ENCODE results near the gene LCN10.
A peak's percentile ranks its signal among the peaks of the same experiment; 100 is the strongest.
"Not testable (repeated sequence)": the region's sequence is repeated elsewhere in the genome, so short reads cannot be mapped to it uniquely, and the experiment has no call there.

The LCN10 gene

GRCh38 chr9:136742591-136743391 lies at the start of gene LCN10:
TSS of gene LCN10 (minus strand) at chr9:136742940. CDS start at chr9:136742903, 37 bp downstream.
- H3K27me3 ChIP-seq (ENCODE audit: insufficient read depth, low read depth, severe bottlenecking): no peaks in the 10 kb centered on the region
- DNase-seq: peak; percentile 91
- TF ChIP-seq CTCF (IDR thresholded peaks at IDR 0.05; ENCODE audit: low read depth, low read length): peak; percentile 82
- H3K36me3 ChIP-seq: no peaks in the 10 kb centered on the region
- no peak within 1 kb of the TSS for H3K4me3 ChIP-seq (ENCODE audit: low read depth, low read length)
- H3K27ac ChIP-seq: no peak within 1 kb of the TSS
- H3K9me3 ChIP-seq (ENCODE audit: severe bottlenecking): no peaks in the 10 kb centered on the region

GRCh38 chr9:136791516-136792276 lies 49.0 kb upstream of the LCN10 start:
- H3K9me3 ChIP-seq (ENCODE audit: severe bottlenecking): no peaks in the 10 kb centered on the region
- TF ChIP-seq CTCF (IDR thresholded peaks at IDR 0.05; ENCODE audit: low read depth, low read length): peak; percentile 89
- H3K4me3 ChIP-seq (ENCODE audit: low read depth, low read length): peak overlapping the region; percentile 82
- peak overlapping the region; percentile 85 for H3K27ac ChIP-seq
- H3K27me3 ChIP-seq (ENCODE audit: insufficient read depth, low read depth, severe bottlenecking): no peaks in the 10 kb centered on the region
- peak; percentile 75 for DNase-seq
- peaks cover 8% of the 10 kb centered on the region for H3K36me3 ChIP-seq

- no peak for TF ChIP-seq CTCF (IDR thresholded peaks at IDR 0.05; ENCODE audit: low read depth, low read length)
- Histone ChIP-seq H3K36me3 (peaks cover 8% of the 10 kb centered on the region), H3K27ac (peak within 1 kb of the TSS; percentile 89), H3K9me3 (ENCODE audit: severe bottlenecking) (no peaks in the 10 kb centered on the region), H3K27me3 (ENCODE audit: insufficient read depth, low read depth, severe bottlenecking) (no peaks in the 10 kb centered on the region), H3K4me3 (ENCODE audit: low read depth, low read length) (peak within 1 kb of the TSS; percentile 82)
- DNase-seq: peak; percentile 100
These were observed 48.1 kb upstream of the LCN10 start, which contains the start of gene TMEM141 for GRCh38 chr9:136790640-136791515. TSS of gene TMEM141 (plus strand) at chr9:136791344. CDS start at chr9:136791371, 27 bp downstream.

GRCh38 chr9:136789523-136789937 lies 46.8 kb upstream of the LCN10 start:
- peaks cover 8% of the 10 kb centered on the region for H3K36me3 ChIP-seq
- no peak for TF ChIP-seq CTCF (IDR thresholded peaks at IDR 0.05; ENCODE audit: low read depth, low read length)
- no peak overlapping the region for H3K4me3 ChIP-seq (ENCODE audit: low read depth, low read length)
- H3K27me3 ChIP-seq (ENCODE audit: insufficient read depth, low read depth, severe bottlenecking): no peaks in the 10 kb centered on the region
- peak overlapping the region; percentile 89 for H3K27ac ChIP-seq
- DNase-seq: no peak
- H3K9me3 ChIP-seq (ENCODE audit: severe bottlenecking): no peaks in the 10 kb centered on the region

- peak; percentile 71 for DNase-seq
- Histone ChIP-seq H3K27ac (peak overlapping the region; percentile 89), H3K4me3 (ENCODE audit: low read depth, low read length) (peak overlapping the region; percentile 2; the same call in 1 of the 2 replicates)
- not testable (repeated sequence) for H3K36me3 ChIP-seq; H3K9me3 ChIP-seq (ENCODE audit: severe bottlenecking); H3K27me3 ChIP-seq (ENCODE audit: insufficient read depth, low read depth, severe bottlenecking)
These were observed 46.1 kb upstream of the LCN10 start for GRCh38 chr9:136788644-136789522.
